BLaER1 (cell line): Measurements from ENCODE around the gene CSNK2B.

ENCODE experiments used
- H3K27ac ChIP-seq: shearing (Covaris generic); formaldehyde crosslinking; 2 replicates; pipeline ENCODE4 v1.8.1; 2022
- H3K27me3 ChIP-seq: shearing (Covaris generic); formaldehyde crosslinking; 2 replicates; pipeline ENCODE4 v1.8.1; 2022
- H3K36me3 ChIP-seq: shearing (Covaris generic); formaldehyde crosslinking; 2 replicates; pipeline ENCODE4 v1.8.1; 2022
- H3K4me1 ChIP-seq: shearing (Covaris generic); formaldehyde crosslinking; 2 replicates; pipeline ENCODE4 v1.8.1; 2022
- H3K4me2 ChIP-seq: shearing (Covaris generic); formaldehyde crosslinking; 2 replicates; pipeline ENCODE4 v1.8.1; 2022
- H3K4me3 ChIP-seq: shearing (Covaris generic); formaldehyde crosslinking; 2 replicates; pipeline ENCODE4 v1.8.1; 2022
- H3K9ac ChIP-seq: shearing (Covaris generic); formaldehyde crosslinking; 2 replicates; pipeline ENCODE4 v1.8.1; 2022
- H3K9me3 ChIP-seq: shearing (Covaris generic); formaldehyde crosslinking; 2 replicates; pipeline ENCODE4 v1.8.1; 2022
- H4K20me1 ChIP-seq: shearing (Covaris generic); formaldehyde crosslinking; 2 replicates; pipeline ENCODE4 v1.8.1; 2022
- Cebpa-rat ChIP-seq: shearing (Covaris generic); IDR thresholded peaks from 2 replicates; pipeline ENCODE4 v1.8.1; 2022

CSNK2B gene

DNA sequence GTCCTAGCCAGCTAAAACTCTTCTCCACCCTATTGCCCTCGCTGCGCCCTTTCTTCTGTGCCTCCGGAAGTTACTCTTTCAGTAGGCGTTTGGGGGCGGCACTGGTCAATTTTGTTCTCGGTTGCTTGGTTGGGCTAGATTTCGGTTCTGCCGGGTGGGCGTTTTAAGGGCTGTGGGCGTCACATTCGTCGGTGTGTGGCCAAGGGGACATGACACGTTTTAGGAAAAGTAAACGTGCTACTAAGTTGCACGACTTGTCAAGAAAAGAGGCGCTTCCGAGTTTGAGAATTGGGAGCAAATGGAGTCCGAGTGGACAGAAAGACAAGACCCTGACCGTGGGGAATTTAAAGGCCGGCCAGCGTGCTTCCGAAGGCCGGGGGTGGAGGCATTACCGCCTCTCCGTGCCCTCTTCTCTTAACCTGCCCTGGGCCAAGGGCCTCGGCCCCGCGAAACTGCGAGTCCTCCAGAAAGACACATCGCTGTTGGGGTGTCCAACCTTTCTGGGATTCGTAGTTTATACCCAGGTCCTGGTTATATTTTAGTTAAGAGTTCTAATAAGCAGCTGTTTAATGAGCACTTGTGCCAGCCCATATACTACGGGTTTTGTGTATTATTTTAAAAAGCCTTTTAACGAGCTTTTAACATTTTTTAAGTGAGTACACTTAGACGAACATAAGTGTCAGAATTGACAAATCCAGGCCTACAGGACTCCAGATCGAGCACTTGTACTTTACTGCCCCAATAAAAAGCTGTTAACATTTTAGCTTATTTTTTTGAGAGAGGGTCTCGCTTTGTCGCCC lies 12.8 kb upstream of the CSNK2B start:
- Histone ChIP-seq H4K20me1 (peaks cover 36% of the 10 kb centered on the region; the same call in 1 of the 2 replicates), H3K27me3 (no peaks in the 10 kb centered on the region), H3K4me1 (peaks cover 51% of the 10 kb centered on the region), H3K9ac (peak overlapping the region; percentile 93), H3K4me2 (peak overlapping the region; percentile 87), H3K36me3 (peaks cover 62% of the 10 kb centered on the region), H3K9me3 (no peaks in the 10 kb centered on the region), H3K4me3 (peak overlapping the region; percentile 78), H3K27ac (peak overlapping the region; percentile 98)
- no peak for TF ChIP-seq Cebpa-rat

DNA sequence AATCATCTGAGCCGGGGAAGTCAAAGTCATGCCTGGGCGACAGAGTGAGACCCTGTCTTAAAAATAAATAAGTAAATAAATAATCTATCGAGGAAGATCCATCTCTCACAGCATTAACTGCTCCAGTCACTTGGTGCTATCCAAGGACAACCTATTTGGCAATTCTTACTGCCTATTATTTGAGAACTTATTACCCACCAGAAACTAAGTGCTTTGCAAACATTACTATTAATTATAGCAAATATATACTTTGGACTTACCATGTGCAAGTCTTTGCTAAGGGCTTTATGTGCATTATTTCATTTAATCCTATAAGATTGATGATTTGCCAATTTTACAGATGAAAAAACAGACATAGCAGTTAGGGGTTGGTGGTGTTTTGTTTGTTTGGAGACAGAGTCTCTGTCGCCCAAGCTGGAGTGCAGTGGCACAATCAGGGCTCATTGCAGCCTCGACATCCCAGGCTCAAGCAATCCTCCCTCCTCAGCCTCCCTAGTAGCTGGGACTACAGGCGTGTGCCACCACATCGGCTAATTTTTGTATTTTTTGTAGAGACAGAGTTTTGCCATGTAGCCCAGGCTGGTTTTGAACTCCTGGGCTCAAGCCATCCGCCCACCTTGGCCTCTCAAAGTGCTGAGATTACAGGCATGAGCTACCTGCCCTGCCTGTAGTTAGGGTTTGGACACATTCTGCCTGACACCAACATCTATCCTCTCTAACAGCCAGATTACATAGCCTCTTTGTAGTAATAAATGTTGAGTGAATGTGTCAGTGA lies 11.1 kb upstream of the CSNK2B start:
- TF ChIP-seq Cebpa-rat = no peak
- Histone ChIP-seq H3K4me1 (peaks cover 68% of the 10 kb centered on the region), H3K9me3 (no peaks in the 10 kb centered on the region), H3K27ac (no peak overlapping the region), H3K4me2 (no peak overlapping the region), H3K36me3 (peaks cover 50% of the 10 kb centered on the region), H3K27me3 (no peaks in the 10 kb centered on the region), H3K9ac (no peak overlapping the region), H4K20me1 (peaks cover 34% of the 10 kb centered on the region; the same call in 1 of the 2 replicates), H3K4me3 (no peak overlapping the region)

DNA sequence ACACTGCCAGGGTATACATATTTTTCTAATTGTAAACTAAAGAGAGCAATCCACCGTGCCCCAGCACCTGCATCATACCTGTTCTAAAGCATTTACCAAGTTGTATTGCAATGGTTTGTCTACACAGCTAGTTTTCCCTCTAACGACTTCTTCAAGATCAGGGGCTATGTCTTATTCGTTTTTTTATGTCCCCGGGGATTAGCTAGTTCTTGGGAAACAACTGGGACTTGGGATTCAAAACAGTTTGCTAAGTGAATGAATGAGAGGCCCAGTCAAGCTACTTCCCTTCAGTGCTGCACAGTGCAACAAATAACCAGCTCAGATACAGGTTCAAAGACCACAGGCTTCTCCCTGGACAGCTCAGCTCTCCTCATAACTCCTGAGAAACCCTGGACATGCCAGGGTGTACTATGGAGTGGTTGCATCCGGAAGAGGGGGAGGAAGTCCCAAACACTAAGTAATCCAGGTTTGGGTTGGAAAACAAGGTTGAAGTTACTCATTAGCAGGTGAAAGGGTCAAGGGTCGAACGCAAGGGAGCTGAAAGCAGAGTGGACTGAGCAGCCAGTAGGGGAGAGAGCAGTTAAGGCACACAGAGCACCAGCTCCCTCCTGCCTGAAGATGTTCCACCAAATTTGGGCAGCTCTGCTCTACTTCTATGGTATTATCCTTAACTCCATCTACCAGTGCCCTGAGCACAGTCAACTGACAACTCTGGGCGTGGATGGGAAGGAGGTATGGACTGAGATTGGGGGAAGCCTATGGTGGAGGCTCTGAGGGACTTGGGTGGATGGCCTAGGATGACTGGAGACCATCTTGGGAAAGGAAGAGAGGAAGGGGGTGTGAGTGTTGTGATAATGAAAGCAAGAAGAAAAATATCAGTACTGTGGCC lies 10.3 kb upstream of the CSNK2B start, which contains the start of gene APOM:
APOM (plus strand) TSS at position 546 of the 889 bp plus-strand sequence; CDS start at position 619, 73 bp downstream.
- Histone ChIP-seq H3K4me3 (no peak within 1 kb of the TSS), H3K36me3 (peaks cover 41% of the 10 kb centered on the region), H4K20me1 (peaks cover 26% of the 10 kb centered on the region; the same call in 1 of the 2 replicates), H3K4me2 (no peak within 1 kb of the TSS), H3K27ac (no peak within 1 kb of the TSS), H3K9ac (no peak within 1 kb of the TSS), H3K27me3 (no peaks in the 10 kb centered on the region), H3K9me3 (no peaks in the 10 kb centered on the region), H3K4me1 (peaks cover 66% of the 10 kb centered on the region)
- TF ChIP-seq Cebpa-rat = no peak

DNA sequence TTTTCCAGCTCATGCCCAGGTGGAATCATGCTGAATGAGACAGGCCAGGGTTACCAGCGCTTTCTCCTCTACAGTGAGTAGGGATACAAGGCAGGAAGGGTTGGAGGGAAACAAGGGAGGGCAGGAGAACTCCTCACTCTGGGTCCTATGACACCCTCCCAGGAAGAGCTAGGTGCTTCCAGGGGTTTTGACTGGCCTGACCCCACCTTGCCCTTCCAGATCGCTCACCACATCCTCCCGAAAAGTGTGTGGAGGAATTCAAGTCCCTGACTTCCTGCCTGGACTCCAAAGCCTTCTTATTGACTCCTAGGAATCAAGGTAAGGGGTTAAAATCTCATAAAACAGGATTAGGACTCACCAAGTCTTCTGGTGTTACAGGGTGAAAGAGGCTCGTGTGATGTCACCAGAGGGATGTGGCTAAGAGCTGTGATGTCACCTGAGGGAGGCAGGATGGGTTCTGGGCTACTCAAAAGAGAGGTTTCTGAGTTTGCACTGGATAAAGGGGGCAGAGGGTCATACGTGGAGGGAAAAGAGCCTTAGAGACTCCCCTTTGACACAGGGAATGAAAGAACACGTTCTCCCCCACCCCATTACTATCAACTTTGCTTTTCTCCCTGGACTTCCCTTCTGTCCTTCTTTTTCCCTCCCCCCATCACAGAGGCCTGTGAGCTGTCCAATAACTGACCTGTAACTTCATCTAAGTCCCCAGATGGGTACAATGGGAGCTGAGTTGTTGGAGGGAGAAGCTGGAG lies 8.3 kb upstream of the CSNK2B start:
- no peak overlapping the region for H3K4me3 ChIP-seq
- no peak overlapping the region for H3K27ac ChIP-seq
- peak overlapping the region; percentile 100 for H3K4me2 ChIP-seq

DNA sequence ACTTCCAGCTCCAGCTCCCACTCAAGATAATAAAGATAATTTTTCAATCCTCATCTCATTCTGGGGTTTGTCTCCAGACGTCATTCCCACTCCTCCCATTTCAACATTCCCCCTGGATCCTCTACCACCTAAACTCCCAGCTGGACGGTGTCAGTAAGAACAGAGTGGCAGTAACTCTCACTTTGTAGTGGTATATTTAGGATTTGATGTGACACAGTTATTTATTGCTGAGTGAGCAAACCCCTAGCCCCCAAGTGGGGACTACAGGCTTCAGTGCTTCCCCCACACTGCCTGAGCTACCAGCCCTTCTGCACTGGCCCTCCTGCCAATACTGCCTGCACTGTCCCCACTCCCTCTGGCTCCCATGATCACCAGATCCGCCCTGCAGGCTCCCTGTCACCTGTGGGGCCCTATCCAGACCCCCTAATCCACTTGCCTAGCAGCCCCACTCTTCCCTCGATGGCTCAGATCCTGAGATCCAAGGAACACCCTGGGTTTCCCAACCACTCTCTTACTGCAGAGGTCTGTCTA lies 7.7 kb upstream of the CSNK2B start:
- Histone ChIP-seq H3K9ac (peak overlapping the region; percentile 91), H3K9me3 (no peaks in the 10 kb centered on the region), H3K4me2 (peak overlapping the region; percentile 100), H4K20me1 (peaks cover 15% of the 10 kb centered on the region; the same call in 1 of the 2 replicates), H3K4me3 (no peak overlapping the region), H3K27ac (no peak overlapping the region), H3K4me1 (peaks cover 78% of the 10 kb centered on the region), H3K27me3 (no peaks in the 10 kb centered on the region), H3K36me3 (peaks cover 49% of the 10 kb centered on the region)
- TF ChIP-seq Cebpa-rat = no peak

More for the DNA sequence above, 8.3 kb upstream of the CSNK2B start:
- Histone ChIP-seq H3K9me3 (no peaks in the 10 kb centered on the region), H3K9ac (no peak overlapping the region; the same call in 1 of the 2 replicates), H3K36me3 (peaks cover 45% of the 10 kb centered on the region), H4K20me1 (peaks cover 15% of the 10 kb centered on the region; the same call in 1 of the 2 replicates), H3K27me3 (no peaks in the 10 kb centered on the region), H3K4me1 (peaks cover 74% of the 10 kb centered on the region)
- TF ChIP-seq Cebpa-rat = no peak

DNA sequence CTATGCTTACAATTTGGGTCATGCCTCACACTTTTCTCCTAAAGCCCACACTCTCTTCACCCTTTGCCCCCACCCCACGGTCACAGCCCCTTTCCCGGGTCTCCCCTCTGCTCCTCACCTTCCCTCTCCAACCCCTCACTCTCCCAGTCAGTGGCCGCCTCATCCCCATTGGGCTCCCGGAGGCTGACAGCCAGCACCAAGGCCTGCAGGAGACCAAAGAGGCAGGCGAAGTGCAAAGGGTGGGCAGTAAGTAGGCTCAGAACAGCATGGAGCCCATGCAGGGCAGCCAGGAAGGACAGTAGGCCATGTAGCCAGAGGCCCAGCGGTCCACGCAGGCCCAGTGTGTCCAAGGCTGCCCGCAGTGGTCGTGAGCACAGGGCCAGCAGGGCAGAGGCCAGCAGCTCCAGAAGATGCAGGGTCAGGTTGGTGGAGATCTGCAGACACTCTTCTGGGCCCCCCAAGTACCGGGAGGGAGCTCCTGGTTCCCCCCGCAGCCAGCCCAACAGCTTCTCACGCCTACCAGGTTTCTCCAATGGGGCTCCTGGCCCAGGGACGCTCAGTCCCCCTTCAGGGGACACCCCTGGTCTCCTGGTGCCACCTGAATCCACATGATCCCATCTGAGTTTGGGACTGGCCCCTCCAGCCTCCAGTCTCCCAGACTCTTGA lies 6.8 kb upstream of the CSNK2B start:
- peak overlapping the region; percentile 100 for H3K4me2 ChIP-seq
- H3K9me3 ChIP-seq = no peaks in the 10 kb centered on the region
- H3K36me3 ChIP-seq = peaks cover 49% of the 10 kb centered on the region
- H3K9ac ChIP-seq = peak overlapping the region; percentile 91
- peaks cover 81% of the 10 kb centered on the region for H3K4me1 ChIP-seq
- no peak for TF ChIP-seq Cebpa-rat
- H3K27ac ChIP-seq = peak overlapping the region; percentile 90
- H3K27me3 ChIP-seq = no peaks in the 10 kb centered on the region
- peaks cover 15% of the 10 kb centered on the region; the same call in 1 of the 2 replicates for H4K20me1 ChIP-seq
- peak overlapping the region; percentile 79 for H3K4me3 ChIP-seq

DNA sequence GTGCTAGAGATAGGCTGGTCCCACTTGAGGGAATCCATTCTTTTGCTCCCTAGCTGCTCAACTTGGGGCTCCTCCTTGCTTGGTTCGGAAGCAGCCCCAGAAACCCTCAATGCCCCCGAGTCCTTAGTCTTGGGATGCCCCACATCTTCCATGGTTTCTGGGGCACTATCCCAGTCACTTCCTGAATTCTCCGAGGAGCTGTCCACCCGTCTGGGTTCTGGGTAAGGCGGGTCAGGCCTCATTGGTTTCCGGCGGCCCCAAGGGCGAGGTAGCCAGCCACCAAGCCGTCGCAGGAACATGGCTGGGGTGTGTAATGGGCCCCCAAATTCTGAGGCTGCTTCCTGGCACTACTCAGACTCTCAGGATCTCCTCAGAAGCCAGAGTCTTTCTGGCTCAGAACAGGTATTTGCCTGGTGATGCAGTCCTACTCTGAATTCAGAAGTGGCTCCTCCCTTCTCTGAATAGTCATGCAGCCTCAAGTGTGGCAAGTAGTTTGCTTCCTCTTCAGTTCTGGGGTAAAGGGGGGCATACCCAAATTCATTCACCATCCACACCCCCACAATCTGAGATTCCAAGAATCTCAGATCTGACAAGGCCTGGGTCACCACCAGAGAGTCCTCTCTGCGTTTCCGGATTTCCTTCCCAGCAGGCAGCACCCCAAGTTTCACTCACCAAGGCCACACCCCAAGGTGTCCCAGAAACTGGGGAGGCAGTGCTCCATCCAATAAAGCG lies 6.1 kb upstream of the CSNK2B start:
- no peaks in the 10 kb centered on the region for H3K27me3 ChIP-seq
- no peak for TF ChIP-seq Cebpa-rat
- H3K9ac ChIP-seq = peak overlapping the region; percentile 91
- peak overlapping the region; percentile 79 for H3K4me3 ChIP-seq
- peaks cover 15% of the 10 kb centered on the region; the same call in 1 of the 2 replicates for H4K20me1 ChIP-seq
- H3K4me1 ChIP-seq = peaks cover 77% of the 10 kb centered on the region
- H3K4me2 ChIP-seq = peak overlapping the region; percentile 100
- no peaks in the 10 kb centered on the region for H3K9me3 ChIP-seq
- H3K27ac ChIP-seq = peak overlapping the region; percentile 90
- peaks cover 49% of the 10 kb centered on the region for H3K36me3 ChIP-seq
